ENCODE results near the gene TBC1D17. TPM values are rescaled to one million over a fixed set of nuclear protein-coding genes. Genes with fewer than 3 reads are reported as not detected.

TBC1D17 gene
- total RNA-seq, 4 donors from 2014 or later, result 56.4 to 93.4 (median 59.8) TPM

DNA sequence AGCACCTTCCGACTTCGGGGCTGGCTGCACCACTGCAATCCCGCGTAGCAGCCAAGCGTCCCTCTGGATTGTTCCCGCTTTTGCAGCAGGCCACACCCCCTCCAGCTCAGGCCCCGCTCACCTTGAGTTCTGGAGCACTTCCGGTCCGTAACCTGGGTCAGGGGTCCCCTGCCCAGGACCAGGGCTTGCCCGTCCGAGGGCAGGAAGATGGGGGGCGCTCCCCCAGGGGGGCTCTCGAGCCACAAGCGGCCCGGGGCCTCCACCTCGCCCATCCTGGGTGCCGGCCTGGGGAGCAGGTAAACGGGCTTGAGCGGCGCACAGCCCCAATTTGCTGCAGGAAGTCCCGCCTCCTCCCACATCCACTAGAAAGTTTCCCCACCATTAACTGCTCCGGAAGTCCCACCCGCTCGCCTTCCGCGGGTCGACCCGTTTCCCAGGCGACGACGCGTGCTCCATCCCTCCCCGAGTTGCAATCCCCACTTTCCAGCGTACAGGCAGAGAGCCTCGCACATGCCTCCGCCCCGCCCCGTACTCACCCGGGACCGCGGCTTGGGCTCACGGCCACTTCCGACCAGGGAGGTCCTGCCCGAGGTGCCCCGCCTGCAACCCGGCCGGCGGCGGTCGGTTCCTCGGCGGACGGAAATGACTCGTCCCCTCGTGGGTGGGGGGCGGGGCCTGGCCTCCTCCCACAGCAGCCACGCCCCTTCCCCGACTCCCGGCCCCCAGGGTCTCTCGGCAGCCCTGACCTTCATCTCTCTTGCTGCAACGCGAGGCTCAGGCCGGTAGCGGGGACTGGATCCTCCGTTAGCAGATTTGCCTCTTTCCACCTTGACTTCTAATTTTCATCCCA, 10.3 kb upstream of the TBC1D17 start, which contains the start of gene PNKP:
Gene PNKP (minus strand): TSS at position 644 of the 850 bp plus-strand sequence. CDS start 372 bp downstream, at position 272.
- no peak for TF ChIP-seq POLR2A (IDR thresholded peaks at IDR 0.05)
- TF ChIP-seq, protein P1, sequence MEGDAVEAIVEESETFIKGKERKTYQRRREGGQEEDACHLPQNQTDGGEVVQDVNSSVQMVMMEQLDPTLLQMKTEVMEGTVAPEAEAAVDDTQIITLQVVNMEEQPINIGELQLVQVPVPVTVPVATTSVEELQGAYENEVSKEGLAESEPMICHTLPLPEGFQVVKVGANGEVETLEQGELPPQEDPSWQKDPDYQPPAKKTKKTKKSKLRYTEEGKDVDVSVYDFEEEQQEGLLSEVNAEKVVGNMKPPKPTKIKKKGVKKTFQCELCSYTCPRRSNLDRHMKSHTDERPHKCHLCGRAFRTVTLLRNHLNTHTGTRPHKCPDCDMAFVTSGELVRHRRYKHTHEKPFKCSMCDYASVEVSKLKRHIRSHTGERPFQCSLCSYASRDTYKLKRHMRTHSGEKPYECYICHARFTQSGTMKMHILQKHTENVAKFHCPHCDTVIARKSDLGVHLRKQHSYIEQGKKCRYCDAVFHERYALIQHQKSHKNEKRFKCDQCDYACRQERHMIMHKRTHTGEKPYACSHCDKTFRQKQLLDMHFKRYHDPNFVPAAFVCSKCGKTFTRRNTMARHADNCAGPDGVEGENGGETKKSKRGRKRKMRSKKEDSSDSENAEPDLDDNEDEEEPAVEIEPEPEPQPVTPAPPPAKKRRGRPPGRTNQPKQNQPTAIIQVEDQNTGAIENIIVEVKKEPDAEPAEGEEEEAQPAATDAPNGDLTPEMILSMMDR (IDR thresholded peaks at IDR 0.05), result no peak
- WGBS, 2 donors, result 1 to 2% methylated on average over 42 to 47 of the region's 65 CpGs
- peak within 1 kb of the TSS; percentile 72 for H3K4me3 ChIP-seq (ENCODE audit: low read depth, poor library complexity, severe bottlenecking)
- intact Hi-C loops (cut with DNase I; ENCODE audit: low total_unique reads), result no loop called here
- DNase-seq (ENCODE audit: low spot score in 2 of 2), result peak; percentile 89 to 98

GRCh38 chr19:49869009-49869483, 8.5 kb upstream of the TBC1D17 start:
- TF ChIP-seq, protein P1 (IDR thresholded peaks at IDR 0.05), result no peak
- TF ChIP-seq POLR2A (IDR thresholded peaks at IDR 0.05), result no peak
- no peak for DNase-seq (ENCODE audit: low spot score in 2 of 2)
- intact Hi-C loops (cut with DNase I; ENCODE audit: low total_unique reads), result no loop called here
- 2 to 3% methylated on average over 14 of the region's 15 CpGs for WGBS, 2 donors
- H3K4me3 ChIP-seq (ENCODE audit: low read depth, poor library complexity, severe bottlenecking), result no peak overlapping the region

GRCh38 chr19:49869484-49870308, 7.8 kb upstream of the TBC1D17 start:
- WGBS, 2 donors, result 0% methylated on average over 29 to 65 of the region's 67 CpGs
- intact Hi-C loops (cut with DNase I; ENCODE audit: low total_unique reads), result no loop called here
- peak overlapping the region; percentile 13 for H3K4me3 ChIP-seq (ENCODE audit: low read depth, poor library complexity, severe bottlenecking)
- TF ChIP-seq, protein P1 (IDR thresholded peaks at IDR 0.05), result peak in 1 of 3 donors; percentile 43
- TF ChIP-seq POLR2A (IDR thresholded peaks at IDR 0.05), result no peak
- DNase-seq (ENCODE audit: low spot score in 2 of 2), result peak; percentile 98 to 99

DNA sequence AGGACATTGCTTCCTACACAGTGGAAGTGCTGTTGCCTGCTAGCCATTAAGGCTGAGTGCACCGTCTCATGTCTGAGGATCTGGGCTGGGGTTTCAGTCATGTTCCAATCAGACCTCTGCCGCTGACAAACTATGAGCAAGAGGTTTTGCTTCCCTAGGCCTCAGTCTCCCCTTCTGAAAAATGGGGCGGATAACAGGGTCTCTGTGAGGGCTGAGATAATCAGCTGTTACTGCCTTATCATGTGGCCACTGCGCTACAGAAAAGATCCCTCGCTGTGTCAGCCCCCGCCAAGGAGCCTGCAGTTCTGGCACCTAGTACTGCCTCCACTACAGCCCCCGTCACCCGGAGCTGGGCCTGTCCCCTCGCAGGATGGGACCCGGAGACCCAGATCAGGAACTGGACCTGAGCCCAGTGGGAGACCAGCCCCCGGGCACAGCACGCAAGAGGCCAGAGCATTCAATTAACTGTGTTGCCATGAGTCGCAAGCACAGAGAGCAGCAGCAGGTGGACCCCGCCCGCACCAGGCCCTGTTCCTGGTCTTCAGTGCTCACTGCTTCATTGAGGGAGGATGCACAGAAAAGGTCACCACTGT, 7.1 kb upstream of the TBC1D17 start:
- intact Hi-C loops (cut with DNase I; ENCODE audit: low total_unique reads), result no loop called here
- no peak for DNase-seq (ENCODE audit: low spot score in 2 of 2)
- no peak for TF ChIP-seq POLR2A (IDR thresholded peaks at IDR 0.05)
- TF ChIP-seq, protein P1 (IDR thresholded peaks at IDR 0.05), result no peak
- 70 to 79% methylated on average over 10 to 15 of the region's 15 CpGs for WGBS, 2 donors
- peak overlapping the region; percentile 13 for H3K4me3 ChIP-seq (ENCODE audit: low read depth, poor library complexity, severe bottlenecking)

DNA sequence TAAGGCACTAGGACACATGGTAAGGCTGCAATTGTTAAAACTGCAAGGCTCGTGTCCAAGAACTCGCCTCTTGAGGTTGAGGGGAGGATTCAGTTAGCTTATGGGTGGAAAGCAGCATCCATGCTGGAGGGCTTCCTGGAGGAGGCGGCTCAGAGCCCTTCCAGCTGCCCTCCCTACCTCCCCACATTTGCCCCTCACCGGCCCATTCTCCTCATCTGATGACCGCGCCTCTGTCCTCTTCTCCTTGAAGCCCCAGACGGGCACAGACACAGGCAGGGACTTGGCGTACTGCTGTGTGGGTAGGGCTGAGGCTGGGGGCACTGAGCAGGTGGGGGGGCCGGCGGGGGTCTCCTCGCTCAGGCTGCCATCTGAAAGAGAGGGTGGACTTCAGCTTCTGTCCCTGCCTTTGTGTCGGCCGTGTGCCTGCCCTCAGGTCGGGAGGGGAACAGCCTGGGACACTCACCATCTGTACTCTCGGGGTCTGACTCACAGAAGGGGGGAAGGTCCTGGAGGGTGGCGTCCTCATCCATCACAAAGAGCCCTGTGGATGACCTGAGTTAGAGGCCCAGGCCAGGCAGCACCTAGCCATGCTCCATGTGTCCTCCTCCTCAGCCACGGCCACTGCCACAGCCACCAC, 6.0 kb upstream of the TBC1D17 start:
- no peak for DNase-seq (ENCODE audit: low spot score in 2 of 2)
- no peak overlapping the region for H3K4me3 ChIP-seq (ENCODE audit: low read depth, poor library complexity, severe bottlenecking)
- no peak for TF ChIP-seq POLR2A (IDR thresholded peaks at IDR 0.05)
- TF ChIP-seq, protein P1 (IDR thresholded peaks at IDR 0.05), result no peak
- intact Hi-C loops (cut with DNase I; ENCODE audit: low total_unique reads), result no loop called here
- 86 to 90% methylated on average over 16 to 17 of the region's 17 CpGs for WGBS, 2 donors
